Activated CD4-positive, alpha-beta T cell treated with anti-CD3 and anti-CD28 coated beads for 36 hours (primary cell): ENCODE results near the gene CEP20. TPM values are rescaled to one million over a fixed set of nuclear protein-coding genes. Genes with fewer than 3 reads are reported as not detected.
A peak's percentile ranks its signal among the peaks of the same experiment; 100 is the strongest.

Experiments
- ATAC-seq: fragments of 200-7000 bp; cut with Tn5 transposase; one replicate; pipeline ENCODE4 v1.10.0; 2021; ENCODE audit warnings: mild to moderate bottlenecking, moderate library complexity
- CTCF ChIA-PET: fragments of 350-600 bp; sonication (Branson Sonifier 250); formaldehyde crosslinking; loops from one replicate; lab custom pipeline; 2021; ENCODE audit warnings: antibody characterized with exemption; lab: Charles Lee
- POLR2A ChIA-PET: fragments of 350-600 bp; sonication (Branson Sonifier 250); formaldehyde crosslinking; loops from one replicate; lab custom pipeline; 2021; ENCODE audit warnings: antibody characterized with exemption, inconsistent platforms; lab: Charles Lee
- DNase-seq: peaks from one replicate; pipeline ENCODE4 v3.0.0-alpha.2; 2020
- H3K27ac Mint-ChIP-seq: one replicate; pipeline ENCODE4 v1.8.0; 2021; ENCODE audit warnings: mixed read lengths
- H3K27me3 Mint-ChIP-seq: one replicate; pipeline ENCODE4 v1.8.0; 2021; ENCODE audit warnings: mixed read lengths
- H3K36me3 Mint-ChIP-seq: one replicate; pipeline ENCODE4 v1.8.0; 2021; ENCODE audit warnings: low read depth, mixed read lengths
- H3K4me1 Mint-ChIP-seq: one replicate; pipeline ENCODE4 v1.8.0; 2021; ENCODE audit warnings: mixed read lengths
- H3K4me3 Mint-ChIP-seq: one replicate; pipeline ENCODE4 v1.8.0; 2021; ENCODE audit warnings: mild to moderate bottlenecking, moderate library complexity, mixed read lengths
- H3K9me3 Mint-ChIP-seq: one replicate; pipeline ENCODE4 v1.8.0; 2021; ENCODE audit warnings: low read depth, mixed read lengths
- intact Hi-C, 2 experiments: fragments of 100-400 bp; cut with DNase I in 1 of 2; cut with micrococcal nuclease in 1 of 2; formaldehyde crosslinking; loops; one replicate each; pipeline versions ENCODE4 v1.14.2 to v1.15.1; 2022 to 2024; cut with DNase I, micrococcal nuclease
- total RNA-seq, 2 experiments: library from RNA; stranded (reverse); gene quantifications; one replicate each; pipeline ENCODE4 v1.2.3, GENCODE V29; 2021

Gene CEP20
- total RNA-seq, 2 experiments from 2014 or later = 39.3 to 51.0 TPM

- no peaks in the 10 kb centered on the region for H3K27me3 Mint-ChIP-seq
- H3K4me3 Mint-ChIP-seq = no peak overlapping the region
- intact Hi-C loops = no loop called here
- ChIA-PET CTCF (no interaction called here), POLR2A (no interaction called here)
- H3K36me3 Mint-ChIP-seq = peaks cover 18% of the 10 kb centered on the region
- H3K4me1 Mint-ChIP-seq = peaks cover 12% of the 10 kb centered on the region
- no peaks in the 10 kb centered on the region for H3K9me3 Mint-ChIP-seq
- no peak overlapping the region for H3K27ac Mint-ChIP-seq
- ATAC-seq (no peak), DNase-seq (no peak)
These were observed 11.9 kb downstream of the CEP20 start for GRCh38 chr16:15876503-15876902.

GRCh38 chr16:15874745-15875314 is 13.6 kb downstream of the CEP20 start:
- ChIA-PET CTCF (interaction anchor here (0.7 to 1.8 kb wide), 8 partner anchors 9 to 309 kb away, joined by 3 to 6 read pairs (median 3); no protein-coding TSS in a partner anchor), POLR2A (interaction anchor here (0.6 kb wide), 1 partner anchor 177 kb away, joined by 3 read pairs; no protein-coding TSS in a partner anchor)
- H3K9me3 Mint-ChIP-seq = no peaks in the 10 kb centered on the region
- intact Hi-C loops = loop anchor here (1.0 to 5.0 kb wide), 3 partner anchors 42 to 252 kb away; no protein-coding TSS in a partner anchor
- ATAC-seq (no peak), DNase-seq (peak; percentile 38)
- H3K36me3 Mint-ChIP-seq = peaks cover 19% of the 10 kb centered on the region
- no peak overlapping the region for H3K27ac Mint-ChIP-seq
- peaks cover 9% of the 10 kb centered on the region for H3K4me1 Mint-ChIP-seq
- no peak overlapping the region for H3K4me3 Mint-ChIP-seq
- H3K27me3 Mint-ChIP-seq = no peaks in the 10 kb centered on the region

GRCh38 chr16:15873737-15874136 is 14.7 kb downstream of the CEP20 start:
- Mint-ChIP-seq H3K36me3 (peaks cover 15% of the 10 kb centered on the region), H3K9me3 (no peaks in the 10 kb centered on the region), H3K27me3 (no peaks in the 10 kb centered on the region), H3K4me1 (no peaks in the 10 kb centered on the region), H3K27ac (no peak overlapping the region), H3K4me3 (no peak overlapping the region)
- POLR2A ChIA-PET = no interaction called here
- CTCF ChIA-PET = interaction anchor here (0.6 to 1.8 kb wide), 6 partner anchors 13 to 308 kb away, joined by 3 to 7 read pairs (median 4); no protein-coding TSS in a partner anchor
- no peak for ATAC-seq
- DNase-seq = no peak
- intact Hi-C loops = loop anchor here (5.0 kb wide), 2 partner anchors 44 to 254 kb away; no protein-coding TSS in a partner anchor

GRCh38 chr16:15873301-15873700 is 15.1 kb downstream of the CEP20 start:
- H3K27ac Mint-ChIP-seq = no peak overlapping the region
- POLR2A ChIA-PET = no interaction called here
- H3K4me1 Mint-ChIP-seq = no peaks in the 10 kb centered on the region
- intact Hi-C loops = loop anchor here (5.0 kb wide), 2 partner anchors 44 to 254 kb away; no protein-coding TSS in a partner anchor
- ATAC-seq (no peak), DNase-seq (no peak)
- CTCF ChIA-PET = interaction anchor here (0.6 to 1.6 kb wide), 5 partner anchors 11 to 121 kb away, joined by 3 to 7 read pairs (median 3); partner anchors contain the start of gene CEP20
- peaks cover 15% of the 10 kb centered on the region for H3K36me3 Mint-ChIP-seq
- H3K9me3 Mint-ChIP-seq = no peaks in the 10 kb centered on the region
- no peaks in the 10 kb centered on the region for H3K27me3 Mint-ChIP-seq
- no peak overlapping the region for H3K4me3 Mint-ChIP-seq

- intact Hi-C loops = loop anchor here (5.0 kb wide), 2 partner anchors 47 to 257 kb away; no protein-coding TSS in a partner anchor
- no peak for DNase-seq
- ChIA-PET CTCF (interaction anchor here (1.1 to 1.3 kb wide), 2 partner anchors 19 to 318 kb away, joined by 4 read pairs; partner anchors contain the start of gene CEP20), POLR2A (no interaction called here)
- Mint-ChIP-seq H3K36me3 (peaks cover 23% of the 10 kb centered on the region), H3K27ac (peak overlapping the region; percentile 5), H3K4me3 (no peak overlapping the region), H3K9me3 (no peaks in the 10 kb centered on the region), H3K27me3 (no peaks in the 10 kb centered on the region), H3K4me1 (no peaks in the 10 kb centered on the region)
- no peak for ATAC-seq
These were observed 18.4 kb downstream of the CEP20 start for GRCh38 chr16:15870011-15870410.

- H3K9me3 Mint-ChIP-seq = no peaks in the 10 kb centered on the region
- DNase-seq (no peak), ATAC-seq (no peak)
- no peak overlapping the region for H3K4me3 Mint-ChIP-seq
- intact Hi-C loops = no loop called here
- H3K27me3 Mint-ChIP-seq = no peaks in the 10 kb centered on the region
- ChIA-PET CTCF (no interaction called here), POLR2A (no interaction called here)
- H3K27ac Mint-ChIP-seq = no peak overlapping the region
- H3K4me1 Mint-ChIP-seq = no peaks in the 10 kb centered on the region
- H3K36me3 Mint-ChIP-seq = peaks cover 21% of the 10 kb centered on the region
These were observed 22.0 kb downstream of the CEP20 start for GRCh38 chr16:15866451-15866850.

- no peak overlapping the region for H3K4me3 Mint-ChIP-seq
- intact Hi-C loops = no loop called here
- no peaks in the 10 kb centered on the region for H3K27me3 Mint-ChIP-seq
- H3K27ac Mint-ChIP-seq = no peak overlapping the region
- CTCF ChIA-PET = no interaction called here
- no peaks in the 10 kb centered on the region for H3K4me1 Mint-ChIP-seq
- ATAC-seq (no peak), DNase-seq (no peak)
- POLR2A ChIA-PET = no interaction called here
- peaks cover 21% of the 10 kb centered on the region for H3K36me3 Mint-ChIP-seq
- H3K9me3 Mint-ChIP-seq = no peaks in the 10 kb centered on the region
These were observed 22.7 kb downstream of the CEP20 start for GRCh38 chr16:15865742-15866141.

- no peak for ATAC-seq
- H3K36me3 Mint-ChIP-seq = peaks cover 21% of the 10 kb centered on the region
- H3K4me1 Mint-ChIP-seq = no peaks in the 10 kb centered on the region
- CTCF ChIA-PET = no interaction called here
- H3K27me3 Mint-ChIP-seq = no peaks in the 10 kb centered on the region
- H3K4me3 Mint-ChIP-seq = no peak overlapping the region
- POLR2A ChIA-PET = no interaction called here
- DNase-seq = no peak
- intact Hi-C loops = no loop called here
- no peak overlapping the region for H3K27ac Mint-ChIP-seq
- H3K9me3 Mint-ChIP-seq = no peaks in the 10 kb centered on the region
These were observed 23.5 kb downstream of the CEP20 start for GRCh38 chr16:15864939-15865338.

GRCh38 chr16:15861996-15862395 is 26.4 kb downstream of the CEP20 start:
- Mint-ChIP-seq H3K4me1 (peaks cover 6% of the 10 kb centered on the region), H3K4me3 (no peak overlapping the region), H3K27me3 (peaks cover 13% of the 10 kb centered on the region), H3K27ac (no peak overlapping the region), H3K9me3 (no peaks in the 10 kb centered on the region), H3K36me3 (peaks cover 11% of the 10 kb centered on the region)
- POLR2A ChIA-PET = no interaction called here
- no peak for DNase-seq
- intact Hi-C loops = no loop called here
- CTCF ChIA-PET = no interaction called here
- ATAC-seq = no peak

GRCh38 chr16:15858921-15859668 is 29.3 kb downstream of the CEP20 start:
- no peaks in the 10 kb centered on the region for H3K36me3 Mint-ChIP-seq
- ChIA-PET POLR2A (no interaction called here), CTCF (interaction anchor here (1.1 to 1.4 kb wide), 2 partner anchors 11 to 34 kb away, joined by 3 to 4 read pairs; no protein-coding TSS in a partner anchor)
- no peak overlapping the region for H3K27ac Mint-ChIP-seq
- no peaks in the 10 kb centered on the region for H3K9me3 Mint-ChIP-seq
- H3K4me1 Mint-ChIP-seq = peaks cover 6% of the 10 kb centered on the region
- H3K4me3 Mint-ChIP-seq = no peak overlapping the region
- ATAC-seq = no peak
- peaks cover 27% of the 10 kb centered on the region for H3K27me3 Mint-ChIP-seq
- intact Hi-C loops = no loop called here
- no peak for DNase-seq

- no peak for ATAC-seq
These were observed 30.5 kb downstream of the CEP20 start for GRCh38 chr16:15857724-15858560.

More at GRCh38 chr16:15857724-15858560, 30.5 kb downstream of the CEP20 start:
- CTCF ChIA-PET = no interaction called here
- Mint-ChIP-seq H3K36me3 (no peaks in the 10 kb centered on the region), H3K27ac (no peak overlapping the region), H3K27me3 (peaks cover 27% of the 10 kb centered on the region), H3K4me3 (peak overlapping the region; percentile 27), H3K4me1 (peaks cover 6% of the 10 kb centered on the region), H3K9me3 (no peaks in the 10 kb centered on the region)
- POLR2A ChIA-PET = no interaction called here
- peak; percentile 8 for DNase-seq
- intact Hi-C loops = no loop called here
